Liver (tissue), 9 donors: ENCODE measurements around the gene PRSS12. TPM values are rescaled to one million over a fixed set of nuclear protein-coding genes. Genes with fewer than 3 reads are reported as not detected.
A peak's percentile ranks its signal among the peaks of the same experiment; 100 is the strongest.

ENCODE experiments used
- DNase-seq: peaks from one replicate; pipeline ENCODE4 v3.0.0-alpha.2; 2017; ENCODE audit warnings: low spot score
- H3K27ac ChIP-seq, 2 donors: one replicate each; pipeline ENCODE4 v1.7.0; 2013; ENCODE audit warnings: inconsistent platforms in 2 of 2, low read length in 2 of 2, control low read depth in 1 of 2, low read depth in 1 of 2, mild to moderate bottlenecking in 1 of 2
- H3K27me3 ChIP-seq, 4 donors: one replicate each; pipeline versions ENCODE4 v1.6.1 to v1.7.0; 2013; ENCODE audit warnings: low read length in 3 of 4, inconsistent platforms in 1 of 4, mild to moderate bottlenecking in 1 of 4, moderate library complexity in 1 of 4; ENCODE audit not compliant: control insufficient read depth in 4 of 4, insufficient read depth in 4 of 4
- H3K36me3 ChIP-seq, 4 donors: one replicate each; pipeline versions ENCODE4 v1.6.1 to v1.7.0; 2013; ENCODE audit warnings: low read length in 3 of 4, mild to moderate bottlenecking in 3 of 4, low read depth in 1 of 4, moderate library complexity in 1 of 4; ENCODE audit not compliant: control insufficient read depth in 4 of 4, insufficient read depth in 3 of 4
- H3K4me1 ChIP-seq, 4 donors: one replicate each; pipeline versions ENCODE4 v1.6.1 to v1.7.0; 2013; ENCODE audit warnings: low read length in 3 of 4, mild to moderate bottlenecking in 3 of 4, moderate library complexity in 1 of 4; ENCODE audit not compliant: control insufficient read depth in 4 of 4, insufficient read depth in 4 of 4
- H3K4me3 ChIP-seq, 3 donors: one replicate each; pipeline versions ENCODE4 v1.6.1 to v1.7.0; 2013; ENCODE audit warnings: low read length in 3 of 3, control low read depth in 1 of 3, low read depth in 1 of 3, mild to moderate bottlenecking in 1 of 3
- H3K9ac ChIP-seq, 2 donors: one replicate each; pipeline ENCODE4 v1.7.0; 2013; ENCODE audit warnings: low read length in 2 of 2, mild to moderate bottlenecking in 2 of 2, moderate library complexity in 2 of 2, control low read depth in 1 of 2, low read depth in 1 of 2
- H3K9me3 ChIP-seq, 4 donors: one replicate each; pipeline versions ENCODE4 v1.6.1 to v1.7.0; 2013; ENCODE audit warnings: low read length in 3 of 4; ENCODE audit not compliant: control insufficient read depth in 4 of 4
- CTCF ChIP-seq: fragments of 150-350 bp; IDR thresholded peaks from 2 replicates; pipeline ENCODE4 v1.5.1; 2017; ENCODE audit warnings: improper control_type of control experiment, low read depth, low read length; ENCODE audit not compliant: missing input control
- EGR1 ChIP-seq, 2 donors: IDR thresholded peaks; 2 replicates each; pipeline ENCODE4 v1.6.1; 2016 to 2018; ENCODE audit warnings: antibody characterized with exemption in 2 of 2, low read depth in 2 of 2
- FOXA1 ChIP-seq: IDR thresholded peaks from 2 replicates; pipeline ENCODE4 v1.6.1; 2016; ENCODE audit warnings: antibody characterized with exemption
- FOXA2 ChIP-seq: IDR thresholded peaks from 2 replicates; pipeline ENCODE4 v1.6.1; 2016; ENCODE audit warnings: antibody characterized with exemption
- GABPA ChIP-seq, 2 donors: IDR thresholded peaks in 1 of 2; conservative IDR thresholded peaks in 1 of 2; 2 replicates each; pipeline ENCODE4 v1.6.1; 2016; ENCODE audit warnings: antibody characterized with exemption in 2 of 2, mild to moderate bottlenecking in 1 of 2, moderate library complexity in 1 of 2
- HNF4A ChIP-seq, 2 donors: conservative IDR thresholded peaks; 2 replicates each; pipeline ENCODE4 v1.6.1; 2016; ENCODE audit warnings: antibody characterized with exemption in 2 of 2, mild to moderate bottlenecking in 2 of 2
- HNF4G ChIP-seq: IDR thresholded peaks from 2 replicates; pipeline ENCODE4 v1.6.1; 2016; ENCODE audit warnings: antibody characterized with exemption
- NR2F2 ChIP-seq: IDR thresholded peaks from 2 replicates; pipeline ENCODE4 v1.6.1; 2016; ENCODE audit warnings: antibody characterized with exemption
- RAD21 ChIP-seq, 2 donors: IDR thresholded peaks; 2 replicates each; pipeline ENCODE4 v1.6.1; 2016; ENCODE audit warnings: antibody characterized with exemption in 2 of 2, mild to moderate bottlenecking in 2 of 2
- RXRA ChIP-seq, 2 donors: IDR thresholded peaks; 2 replicates each; pipeline ENCODE4 v1.6.1; 2017 to 2018; ENCODE audit warnings: antibody characterized with exemption in 2 of 2, mild to moderate bottlenecking in 1 of 2
- SP1 ChIP-seq: IDR thresholded peaks from 2 replicates; pipeline ENCODE4 v1.6.1; 2018; ENCODE audit warnings: antibody characterized with exemption, mild to moderate bottlenecking
- TAF1 ChIP-seq: conservative IDR thresholded peaks from 2 replicates; pipeline ENCODE4 v1.6.1; 2016; ENCODE audit warnings: antibody characterized with exemption, mild to moderate bottlenecking
- ZBTB33 ChIP-seq: IDR thresholded peaks from 2 replicates; pipeline ENCODE4 v1.6.1; 2016; ENCODE audit warnings: antibody characterized with exemption
- WGBS: extraction: QIAGEN DNeasy Blood & Tissue Kit; methylation state at CpG from one replicate; pipeline ENCODE4 v1.1.7; 2013; 5-methylcytosine and 5-hydroxymethylcytosine counted together
- polyA plus RNA-seq, 2 donors: library from polyadenylated mRNA; stranded (reverse) in 1 of 2; unstranded in 1 of 2; fragments of 200-250 nt in 1 of 2; fragments of >200 nt in 1 of 2; fragmentation: Nextera tagmentation in 1 of 2; extraction: Ambion mirVana in 1 of 2; gene quantifications; one replicate each; pipeline versions ENCODE4 v1.2.1 to v1.2.3, GENCODE V29; 2013 to 2015
- total RNA-seq, 2 donors: library from RNA; depleted of rRNA; stranded (reverse); fragments of >200 nt; gene quantifications; one replicate each; pipeline ENCODE4 v1.2.3, GENCODE V29; 2014
- TF ChIP-seq, protein P1 (sequence below): IDR thresholded peaks from 2 replicates; pipeline ENCODE4 v1.6.1; 2016; ENCODE audit warnings: antibody characterized with exemption
- TF ChIP-seq, protein P2 (sequence below): IDR thresholded peaks from 2 replicates; pipeline ENCODE4 v1.6.1; 2016; ENCODE audit warnings: antibody characterized with exemption, mild to moderate bottlenecking
- TF ChIP-seq, protein P3 (sequence below): IDR thresholded peaks from 2 replicates; pipeline ENCODE4 v1.6.1; 2016; ENCODE audit warnings: antibody characterized with exemption
- donor health status: healthy.
- donor health status: healthy.
- donor health status: healthy.
- donor health status: healthy.
- donor health status: healthy.

The PRSS12 gene
- total and polyA plus RNA-seq, 4 donors: 0.07 to 0.25 (median 0.10) TPM

- Histone ChIP-seq H3K4me1 (peaks cover 4 to 65% (median 41%) of the 10 kb centered on the region in 4 donors), H3K9me3 (no peaks in the 10 kb centered on the region), H3K27ac (peak overlapping the region; percentile 95 to 96), H3K36me3 (peaks cover 0 to 4% (median 1%) of the 10 kb centered on the region in 4 donors), H3K4me3 (peak overlapping the region; percentile 70 to 99 (median 94)), H3K9ac (peak overlapping the region; percentile 97 to 99), H3K27me3 (no peaks in the 10 kb centered on the region)
- WGBS: 14% methylated on average over 2 of the region's 2 CpGs
- TF ChIP-seq SP1 (no peak), EGR1 (IDR thresholded peaks at IDR 0.05; ENCODE audit: low read depth in 2 of 2) (no peak), NR2F2 (no peak), TAF1 (no peak), CTCF (no peak), ZBTB33 (no peak), FOXA2 (no peak), HNF4A (conservative IDR thresholded peaks at IDR 0.05) (no peak), RAD21 (IDR thresholded peaks at IDR 0.05) (no peak), FOXA1 (no peak)
- TF ChIP-seq, protein P1, sequence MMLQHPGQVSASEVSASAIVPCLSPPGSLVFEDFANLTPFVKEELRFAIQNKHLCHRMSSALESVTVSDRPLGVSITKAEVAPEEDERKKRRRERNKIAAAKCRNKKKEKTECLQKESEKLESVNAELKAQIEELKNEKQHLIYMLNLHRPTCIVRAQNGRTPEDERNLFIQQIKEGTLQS: no peak
- DNase-seq: no peak
These were observed 72.8 kb downstream of the PRSS12 start for GRCh38 chr4:118279920-118280432.

- Histone ChIP-seq H3K36me3 (peaks cover 0 to 4% (median 1%) of the 10 kb centered on the region in 4 donors), H3K27ac (peak overlapping the region; percentile 95 to 96), H3K27me3 (no peaks in the 10 kb centered on the region), H3K4me1 (peaks cover 4 to 64% (median 41%) of the 10 kb centered on the region in 4 donors), H3K4me3 (peak overlapping the region; percentile 70 to 99 (median 94)), H3K9ac (peak overlapping the region; percentile 97 to 99), H3K9me3 (no peaks in the 10 kb centered on the region)
- no peak for TF ChIP-seq RXRA (IDR thresholded peaks at IDR 0.05)
- no peak for TF ChIP-seq TAF1
- no peak for TF ChIP-seq NR2F2
- no peak for TF ChIP-seq RAD21 (IDR thresholded peaks at IDR 0.05)
- 3% methylated on average over 13 of the region's 13 CpGs for WGBS
- DNase-seq: no peak
These were observed 73.5 kb downstream of the PRSS12 start for GRCh38 chr4:118279328-118279727.

DNA sequence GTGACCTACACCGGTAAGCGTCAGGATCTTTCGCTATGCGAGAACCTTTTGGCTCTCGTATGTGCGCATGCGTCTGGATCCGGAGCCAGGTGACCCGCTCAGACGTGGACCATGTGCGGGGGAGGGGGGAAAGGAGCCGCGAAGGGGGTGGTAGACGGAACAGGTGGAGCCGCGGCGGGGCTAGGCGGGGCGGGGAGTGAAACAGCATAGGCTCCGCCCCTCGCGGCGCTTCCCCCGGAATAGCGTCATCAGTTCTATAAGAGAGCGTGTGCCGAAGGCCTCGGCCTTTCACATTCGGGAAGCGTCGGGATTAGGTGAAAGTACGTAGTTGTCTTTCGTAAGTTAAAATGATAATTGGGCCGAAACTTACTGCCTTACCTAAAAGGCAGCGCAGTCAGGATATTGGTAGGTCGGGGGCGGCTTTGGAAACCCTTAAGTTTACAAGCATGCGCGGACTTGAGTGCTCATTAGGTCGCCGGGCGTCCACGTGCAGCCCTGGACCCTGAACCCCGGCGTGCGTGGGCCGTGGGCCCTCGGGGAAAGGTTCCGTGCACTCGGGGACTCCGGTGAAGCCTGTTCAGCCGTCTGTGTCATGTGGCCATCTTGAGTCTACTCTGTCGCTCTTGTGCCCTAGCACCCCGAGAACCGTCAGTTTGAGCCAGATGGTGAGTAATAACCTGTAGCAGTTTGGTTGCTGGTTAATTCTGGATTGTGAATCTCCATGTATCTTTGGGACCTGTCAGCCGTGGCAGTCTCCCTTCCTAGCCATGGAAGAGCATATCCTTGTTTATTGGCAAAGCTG is 74.1 kb downstream of the PRSS12 start:
- Histone ChIP-seq H3K4me3 (peak overlapping the region; percentile 70 to 99 (median 94)), H3K9me3 (no peaks in the 10 kb centered on the region), H3K4me1 (peaks cover 2 to 59% (median 41%) of the 10 kb centered on the region in 4 donors), H3K27me3 (no peaks in the 10 kb centered on the region), H3K27ac (peak overlapping the region; percentile 95 to 96), H3K36me3 (peaks cover 0 to 4% (median 1%) of the 10 kb centered on the region in 4 donors), H3K9ac (peak overlapping the region; percentile 97 to 99)
- WGBS: under 1% methylated on average over 56 of the region's 56 CpGs
- DNase-seq: peak; percentile 92
- TF ChIP-seq TAF1 (peak; percentile 99), EGR1 (IDR thresholded peaks at IDR 0.05; ENCODE audit: low read depth in 2 of 2) (peak; percentile 77 to 93), HNF4G (peak; percentile 63), HNF4A (conservative IDR thresholded peaks at IDR 0.05) (peak; percentile 52 to 79), GABPA (IDR thresholded peaks at IDR 0.05 in 1 of 2, conservative IDR thresholded peaks at IDR 0.05 in 1 of 2) (peak; percentile 48 to 81), NR2F2 (peak; percentile 66), FOXA2 (no peak), SP1 (peak; percentile 69), FOXA1 (no peak), RAD21 (IDR thresholded peaks at IDR 0.05) (no peak)
- TF ChIP-seq, protein P2, sequence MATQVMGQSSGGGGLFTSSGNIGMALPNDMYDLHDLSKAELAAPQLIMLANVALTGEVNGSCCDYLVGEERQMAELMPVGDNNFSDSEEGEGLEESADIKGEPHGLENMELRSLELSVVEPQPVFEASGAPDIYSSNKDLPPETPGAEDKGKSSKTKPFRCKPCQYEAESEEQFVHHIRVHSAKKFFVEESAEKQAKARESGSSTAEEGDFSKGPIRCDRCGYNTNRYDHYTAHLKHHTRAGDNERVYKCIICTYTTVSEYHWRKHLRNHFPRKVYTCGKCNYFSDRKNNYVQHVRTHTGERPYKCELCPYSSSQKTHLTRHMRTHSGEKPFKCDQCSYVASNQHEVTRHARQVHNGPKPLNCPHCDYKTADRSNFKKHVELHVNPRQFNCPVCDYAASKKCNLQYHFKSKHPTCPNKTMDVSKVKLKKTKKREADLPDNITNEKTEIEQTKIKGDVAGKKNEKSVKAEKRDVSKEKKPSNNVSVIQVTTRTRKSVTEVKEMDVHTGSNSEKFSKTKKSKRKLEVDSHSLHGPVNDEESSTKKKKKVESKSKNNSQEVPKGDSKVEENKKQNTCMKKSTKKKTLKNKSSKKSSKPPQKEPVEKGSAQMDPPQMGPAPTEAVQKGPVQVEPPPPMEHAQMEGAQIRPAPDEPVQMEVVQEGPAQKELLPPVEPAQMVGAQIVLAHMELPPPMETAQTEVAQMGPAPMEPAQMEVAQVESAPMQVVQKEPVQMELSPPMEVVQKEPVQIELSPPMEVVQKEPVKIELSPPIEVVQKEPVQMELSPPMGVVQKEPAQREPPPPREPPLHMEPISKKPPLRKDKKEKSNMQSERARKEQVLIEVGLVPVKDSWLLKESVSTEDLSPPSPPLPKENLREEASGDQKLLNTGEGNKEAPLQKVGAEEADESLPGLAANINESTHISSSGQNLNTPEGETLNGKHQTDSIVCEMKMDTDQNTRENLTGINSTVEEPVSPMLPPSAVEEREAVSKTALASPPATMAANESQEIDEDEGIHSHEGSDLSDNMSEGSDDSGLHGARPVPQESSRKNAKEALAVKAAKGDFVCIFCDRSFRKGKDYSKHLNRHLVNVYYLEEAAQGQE: peak; percentile 96
- TF ChIP-seq, protein P3, sequence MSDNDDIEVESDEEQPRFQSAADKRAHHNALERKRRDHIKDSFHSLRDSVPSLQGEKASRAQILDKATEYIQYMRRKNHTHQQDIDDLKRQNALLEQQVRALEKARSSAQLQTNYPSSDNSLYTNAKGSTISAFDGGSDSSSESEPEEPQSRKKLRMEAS: peak; percentile 96
